CD1c-positive myeloid dendritic cell (primary cell): ENCODE data around the gene MBD3.
A peak's percentile ranks its signal among the peaks of the same experiment; 100 is the strongest.

Experiments used
- DNase-seq: peaks from one replicate; pipeline ENCODE4 v3.0.0-alpha.2; 2016; ENCODE audit errors: extremely low spot score

Gene MBD3

GRCh38 chr19:1598777-1599459 lies 6.3 kb upstream of the MBD3 start:
- DNase-seq = no peak

- DNase-seq = no peak
These were observed 772 bp upstream of the MBD3 start for GRCh38 chr19:1593501-1593772.

- peak; percentile 96 for DNase-seq
These were observed 476 bp downstream of the MBD3 start for GRCh38 chr19:1592024-1592754.

- no peak for DNase-seq
These were observed 1.1 kb downstream of the MBD3 start for GRCh38 chr19:1591421-1592023.

GRCh38 chr19:1590641-1591397 lies 1.8 kb downstream of the MBD3 start:
- no peak for DNase-seq

GRCh38 chr19:1587872-1588271 lies 4.8 kb downstream of the MBD3 start:
- DNase-seq = no peak

GRCh38 chr19:1585243-1585580 lies 7.5 kb downstream of the MBD3 start:
- DNase-seq = no peak

- no peak for DNase-seq
These were observed 8.0 kb downstream of the MBD3 start for GRCh38 chr19:1584500-1585242.

- no peak for DNase-seq
These were observed 10.5 kb downstream of the MBD3 start for GRCh38 chr19:1582201-1582600.

- DNase-seq = no peak
These were observed 11.7 kb downstream of the MBD3 start for GRCh38 chr19:1580957-1581356.

GRCh38 chr19:1580382-1580781 lies 12.3 kb downstream of the MBD3 start:
- DNase-seq = no peak

GRCh38 chr19:1579222-1579621 lies 13.4 kb downstream of the MBD3 start:
- DNase-seq = no peak

- no peak for DNase-seq
These were observed 14.6 kb downstream of the MBD3 start for GRCh38 chr19:1577929-1578618.

GRCh38 chr19:1577090-1577928 lies 15.4 kb downstream of the MBD3 start:
- DNase-seq = no peak

- DNase-seq = no peak
These were observed 16.2 kb downstream of the MBD3 start for GRCh38 chr19:1576242-1577089.

GRCh38 chr19:1575323-1576241 lies 17.1 kb downstream of the MBD3 start:
- DNase-seq = no peak

- no peak for DNase-seq
These were observed 18.1 kb downstream of the MBD3 start for GRCh38 chr19:1574354-1575136.

GRCh38 chr19:1572795-1573194 lies 19.9 kb downstream of the MBD3 start:
- no peak for DNase-seq
